ENCODE measurements around the gene KIF16B. TPM values are rescaled to one million over a fixed set of nuclear protein-coding genes. Genes with fewer than 3 reads are reported as not detected.

The KIF16B gene
- total RNA-seq, 2 experiments from 2014 or later = 3.5 to 4.2 TPM

DNA sequence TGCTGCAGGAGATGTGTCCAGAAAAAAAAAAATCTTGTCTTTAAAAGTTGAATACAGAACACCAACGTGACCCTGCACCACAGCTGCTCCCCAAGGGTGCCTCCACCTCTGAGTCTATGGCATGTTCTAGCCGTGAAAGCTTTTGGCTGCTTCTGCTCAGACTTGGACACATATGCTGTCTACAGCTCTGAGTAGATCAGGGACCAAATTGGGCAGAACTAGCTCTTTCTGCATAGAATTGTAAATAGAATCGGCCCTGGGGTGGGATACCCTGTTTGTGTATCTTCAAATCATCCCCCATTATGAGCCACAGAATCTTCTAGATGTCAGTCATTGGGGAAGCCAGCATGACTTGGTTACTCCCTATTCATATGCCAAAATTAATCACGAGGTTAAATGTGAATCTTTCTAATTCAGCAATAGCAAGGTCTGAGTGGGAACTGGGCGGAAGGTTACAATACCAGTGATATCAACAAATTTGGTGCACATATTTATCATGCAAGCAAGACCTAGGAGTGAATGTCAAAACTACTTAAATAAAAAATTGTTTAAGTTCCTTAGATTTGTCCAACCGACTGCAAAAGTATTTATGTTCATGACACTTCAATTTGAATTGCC, 302.8 kb downstream of the KIF16B start:
- Mint-ChIP-seq H3K4me3 (no peak overlapping the region), H3K36me3 (ENCODE audit: low read depth) (peaks cover 4% of the 10 kb centered on the region), H3K27me3 (no peaks in the 10 kb centered on the region), H3K9me3 (peaks cover 23% of the 10 kb centered on the region), H3K27ac (no peak overlapping the region), H3K4me1 (ENCODE audit: low read depth) (no peaks in the 10 kb centered on the region)
- DNase-seq (no peak), ATAC-seq (no peak)
- TF ChIP-seq, protein P1, sequence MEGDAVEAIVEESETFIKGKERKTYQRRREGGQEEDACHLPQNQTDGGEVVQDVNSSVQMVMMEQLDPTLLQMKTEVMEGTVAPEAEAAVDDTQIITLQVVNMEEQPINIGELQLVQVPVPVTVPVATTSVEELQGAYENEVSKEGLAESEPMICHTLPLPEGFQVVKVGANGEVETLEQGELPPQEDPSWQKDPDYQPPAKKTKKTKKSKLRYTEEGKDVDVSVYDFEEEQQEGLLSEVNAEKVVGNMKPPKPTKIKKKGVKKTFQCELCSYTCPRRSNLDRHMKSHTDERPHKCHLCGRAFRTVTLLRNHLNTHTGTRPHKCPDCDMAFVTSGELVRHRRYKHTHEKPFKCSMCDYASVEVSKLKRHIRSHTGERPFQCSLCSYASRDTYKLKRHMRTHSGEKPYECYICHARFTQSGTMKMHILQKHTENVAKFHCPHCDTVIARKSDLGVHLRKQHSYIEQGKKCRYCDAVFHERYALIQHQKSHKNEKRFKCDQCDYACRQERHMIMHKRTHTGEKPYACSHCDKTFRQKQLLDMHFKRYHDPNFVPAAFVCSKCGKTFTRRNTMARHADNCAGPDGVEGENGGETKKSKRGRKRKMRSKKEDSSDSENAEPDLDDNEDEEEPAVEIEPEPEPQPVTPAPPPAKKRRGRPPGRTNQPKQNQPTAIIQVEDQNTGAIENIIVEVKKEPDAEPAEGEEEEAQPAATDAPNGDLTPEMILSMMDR (IDR thresholded peaks at IDR 0.05) = no peak
- intact Hi-C loops (cut with micrococcal nuclease) = no loop called here
- ChIA-PET POLR2A (no interaction called here), CTCF (no interaction called here)

GRCh38 chr20:16267526-16267925, 305.7 kb downstream of the KIF16B start:
- peaks cover 4% of the 10 kb centered on the region for H3K36me3 Mint-ChIP-seq (ENCODE audit: low read depth)
- DNase-seq (no peak), ATAC-seq (no peak)
- CTCF ChIA-PET = no interaction called here
- H3K9me3 Mint-ChIP-seq = peaks cover 24% of the 10 kb centered on the region
- POLR2A ChIA-PET = no interaction called here
- H3K4me3 Mint-ChIP-seq = no peak overlapping the region
- no peak overlapping the region for H3K27ac Mint-ChIP-seq
- no peaks in the 10 kb centered on the region for H3K27me3 Mint-ChIP-seq
- intact Hi-C loops (cut with micrococcal nuclease) = no loop called here
- H3K4me1 Mint-ChIP-seq (ENCODE audit: low read depth) = no peaks in the 10 kb centered on the region
- TF ChIP-seq, protein P1 (IDR thresholded peaks at IDR 0.05) = no peak

GRCh38 chr20:16265334-16265733, 307.9 kb downstream of the KIF16B start:
- intact Hi-C loops (cut with micrococcal nuclease) = no loop called here
- H3K4me3 Mint-ChIP-seq = no peak overlapping the region
- peaks cover 24% of the 10 kb centered on the region for H3K9me3 Mint-ChIP-seq
- DNase-seq (no peak), ATAC-seq (no peak)
- CTCF ChIA-PET = no interaction called here
- no peak overlapping the region for H3K27ac Mint-ChIP-seq
- POLR2A ChIA-PET = no interaction called here
- TF ChIP-seq, protein P1 (IDR thresholded peaks at IDR 0.05) = no peak
- H3K36me3 Mint-ChIP-seq (ENCODE audit: low read depth) = peaks cover 2% of the 10 kb centered on the region
- no peaks in the 10 kb centered on the region for H3K4me1 Mint-ChIP-seq (ENCODE audit: low read depth)
- no peaks in the 10 kb centered on the region for H3K27me3 Mint-ChIP-seq

- ChIA-PET CTCF (no interaction called here), POLR2A (no interaction called here)
- Mint-ChIP-seq H3K4me3 (no peak overlapping the region), H3K27ac (no peak overlapping the region), H3K27me3 (no peaks in the 10 kb centered on the region), H3K4me1 (ENCODE audit: low read depth) (no peaks in the 10 kb centered on the region), H3K36me3 (ENCODE audit: low read depth) (no peaks in the 10 kb centered on the region), H3K9me3 (peaks cover 22% of the 10 kb centered on the region)
- TF ChIP-seq, protein P1 (IDR thresholded peaks at IDR 0.05) = no peak
- no peak for DNase-seq
- intact Hi-C loops (cut with micrococcal nuclease) = no loop called here
- no peak for ATAC-seq
Measured at GRCh38 chr20:16263582-16263981, 309.7 kb downstream of the KIF16B start.

DNA sequence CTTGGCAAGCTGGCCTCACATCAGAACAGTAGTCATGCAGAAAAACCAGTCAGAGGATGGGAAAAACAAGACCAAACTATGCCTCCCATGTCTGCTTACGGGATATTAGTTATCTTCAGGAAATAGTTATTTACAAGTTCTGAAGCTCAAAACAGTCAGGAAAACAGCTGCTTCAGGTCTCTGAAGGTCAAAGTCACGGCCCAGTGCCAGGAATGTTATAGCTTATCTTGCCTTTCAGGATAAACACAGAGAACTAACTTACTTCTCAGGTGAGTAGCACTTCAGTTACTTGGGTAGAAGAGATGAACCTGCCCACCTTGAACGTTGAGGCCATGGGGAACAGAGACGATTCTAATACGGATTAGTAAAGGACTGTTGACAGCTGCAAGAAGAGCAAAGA, 310.7 kb downstream of the KIF16B start:
- CTCF ChIA-PET = interaction anchor here (0.7 kb wide), 1 partner anchor 22 kb away, joined by 4 read pairs; no protein-coding TSS in a partner anchor
- peaks cover 18% of the 10 kb centered on the region for H3K9me3 Mint-ChIP-seq
- intact Hi-C loops (cut with micrococcal nuclease) = no loop called here

More for the DNA sequence above, 310.7 kb downstream of the KIF16B start:
- ATAC-seq (no peak), DNase-seq (no peak)
- no peaks in the 10 kb centered on the region for H3K27me3 Mint-ChIP-seq
- H3K4me3 Mint-ChIP-seq = no peak overlapping the region
- no peaks in the 10 kb centered on the region for H3K36me3 Mint-ChIP-seq (ENCODE audit: low read depth)
- H3K27ac Mint-ChIP-seq = no peak overlapping the region
- TF ChIP-seq, protein P1 (IDR thresholded peaks at IDR 0.05) = no peak
- POLR2A ChIA-PET = no interaction called here
- no peaks in the 10 kb centered on the region for H3K4me1 Mint-ChIP-seq (ENCODE audit: low read depth)
